GM12865 (cell line): ENCODE results near the gene FABP1.

Source experiments
- DNase-seq: peaks from one replicate; pipeline ENCODE4 v3.0.0; 2010; ENCODE audit warnings: low read depth
- H3K4me3 ChIP-seq: 2 replicates; pipeline ENCODE4 v1.5.1; 2011; ENCODE audit warnings: mild to moderate bottlenecking, low read depth, low read length, control low read depth
- TF ChIP-seq, protein P1 (sequence below): IDR thresholded peaks from 2 replicates; pipeline ENCODE4 v1.5.1; 2011; ENCODE audit warnings: low read length, control low read depth, low read depth, inconsistent platforms; ENCODE audit not compliant: insufficient read depth; ENCODE audit errors: missing control alignments

FABP1 gene

DNA sequence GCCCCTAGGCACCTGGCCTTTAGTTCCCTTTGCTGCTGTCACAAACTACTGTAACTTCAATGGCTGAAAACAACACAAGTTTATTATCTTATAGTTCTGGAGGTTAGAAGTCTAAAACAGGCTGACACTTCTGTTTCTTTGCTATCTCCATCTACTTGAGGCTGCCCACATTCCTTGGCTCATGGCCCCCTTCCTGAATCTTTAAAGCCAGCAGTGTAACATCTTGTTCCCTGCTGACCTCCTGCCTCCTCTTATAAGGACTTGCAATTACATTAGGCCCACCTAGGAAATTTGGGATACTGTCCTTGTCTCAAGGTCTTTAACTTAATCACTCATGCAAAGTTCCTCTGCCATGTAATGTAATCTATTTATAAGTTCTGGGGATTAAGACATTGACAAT lies 53.7 kb downstream of the FABP1 start:
- DNase-seq: no peak
- H3K4me3 ChIP-seq: no peak overlapping the region
- TF ChIP-seq, protein P1, sequence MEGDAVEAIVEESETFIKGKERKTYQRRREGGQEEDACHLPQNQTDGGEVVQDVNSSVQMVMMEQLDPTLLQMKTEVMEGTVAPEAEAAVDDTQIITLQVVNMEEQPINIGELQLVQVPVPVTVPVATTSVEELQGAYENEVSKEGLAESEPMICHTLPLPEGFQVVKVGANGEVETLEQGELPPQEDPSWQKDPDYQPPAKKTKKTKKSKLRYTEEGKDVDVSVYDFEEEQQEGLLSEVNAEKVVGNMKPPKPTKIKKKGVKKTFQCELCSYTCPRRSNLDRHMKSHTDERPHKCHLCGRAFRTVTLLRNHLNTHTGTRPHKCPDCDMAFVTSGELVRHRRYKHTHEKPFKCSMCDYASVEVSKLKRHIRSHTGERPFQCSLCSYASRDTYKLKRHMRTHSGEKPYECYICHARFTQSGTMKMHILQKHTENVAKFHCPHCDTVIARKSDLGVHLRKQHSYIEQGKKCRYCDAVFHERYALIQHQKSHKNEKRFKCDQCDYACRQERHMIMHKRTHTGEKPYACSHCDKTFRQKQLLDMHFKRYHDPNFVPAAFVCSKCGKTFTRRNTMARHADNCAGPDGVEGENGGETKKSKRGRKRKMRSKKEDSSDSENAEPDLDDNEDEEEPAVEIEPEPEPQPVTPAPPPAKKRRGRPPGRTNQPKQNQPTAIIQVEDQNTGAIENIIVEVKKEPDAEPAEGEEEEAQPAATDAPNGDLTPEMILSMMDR: no peak
